SU-DHL-6 (cell line): Measurements from ENCODE around the gene KCNA10.

ENCODE experiments used
- EZH2phosphoT487 ChIP-seq: fragments of 200-600 bp; sonication (generic), shearing (Covaris generic); conservative IDR thresholded peaks from 2 replicates; pipeline ENCODE4 v1.6.1; 2018; ENCODE audit warnings: mild to moderate bottlenecking, antibody characterized with exemption, low read length, moderate library complexity, mixed read lengths
- TF ChIP-seq, protein P1 (sequence below): fragments of 200-600 bp; sonication (generic); IDR thresholded peaks from one replicate; pipeline ENCODE4 v1.5.1; 2017; ENCODE audit warnings: antibody characterized with exemption, mild to moderate bottlenecking, low read length, moderate library complexity; ENCODE audit not compliant: insufficient read depth, poor library complexity, severe bottlenecking

DNA sequence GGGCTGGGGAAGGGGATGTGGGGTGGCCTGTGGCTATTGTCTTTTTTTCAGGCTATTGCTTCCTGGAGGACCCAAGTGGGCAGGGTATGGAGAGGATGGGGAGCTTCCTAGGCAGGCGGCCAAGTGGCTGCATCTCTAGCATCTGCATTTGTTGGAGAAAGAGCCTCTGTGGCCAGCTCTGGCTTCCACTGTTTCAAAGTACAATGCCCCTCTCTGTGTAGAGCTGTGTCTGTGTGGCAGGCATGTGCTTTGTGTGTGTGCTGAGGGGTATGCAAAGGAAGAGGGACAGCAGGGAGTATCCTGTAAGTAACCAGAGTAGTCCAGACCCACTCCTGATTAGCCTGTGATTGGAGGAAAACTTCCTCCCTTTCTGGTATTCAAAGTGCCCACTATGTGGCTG, 46.6 kb upstream of the KCNA10 start:
- TF ChIP-seq, protein P1, sequence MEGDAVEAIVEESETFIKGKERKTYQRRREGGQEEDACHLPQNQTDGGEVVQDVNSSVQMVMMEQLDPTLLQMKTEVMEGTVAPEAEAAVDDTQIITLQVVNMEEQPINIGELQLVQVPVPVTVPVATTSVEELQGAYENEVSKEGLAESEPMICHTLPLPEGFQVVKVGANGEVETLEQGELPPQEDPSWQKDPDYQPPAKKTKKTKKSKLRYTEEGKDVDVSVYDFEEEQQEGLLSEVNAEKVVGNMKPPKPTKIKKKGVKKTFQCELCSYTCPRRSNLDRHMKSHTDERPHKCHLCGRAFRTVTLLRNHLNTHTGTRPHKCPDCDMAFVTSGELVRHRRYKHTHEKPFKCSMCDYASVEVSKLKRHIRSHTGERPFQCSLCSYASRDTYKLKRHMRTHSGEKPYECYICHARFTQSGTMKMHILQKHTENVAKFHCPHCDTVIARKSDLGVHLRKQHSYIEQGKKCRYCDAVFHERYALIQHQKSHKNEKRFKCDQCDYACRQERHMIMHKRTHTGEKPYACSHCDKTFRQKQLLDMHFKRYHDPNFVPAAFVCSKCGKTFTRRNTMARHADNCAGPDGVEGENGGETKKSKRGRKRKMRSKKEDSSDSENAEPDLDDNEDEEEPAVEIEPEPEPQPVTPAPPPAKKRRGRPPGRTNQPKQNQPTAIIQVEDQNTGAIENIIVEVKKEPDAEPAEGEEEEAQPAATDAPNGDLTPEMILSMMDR, result no peak
- no peak for TF ChIP-seq EZH2phosphoT487
